Kidney epithelial cell (primary cell): ENCODE results near the gene CRP. TPM values are rescaled to one million over a fixed set of nuclear protein-coding genes. Genes with fewer than 3 reads are reported as not detected.

Source experiments
- DNase-seq: peaks from one replicate; pipeline ENCODE4 v3.0.0-alpha.2; 2010; ENCODE audit warnings: low read depth
- H3K27me3 ChIP-seq: 2 replicates; pipeline ENCODE4 v1.6.0; 2011; ENCODE audit warnings: low read length; ENCODE audit not compliant: control insufficient read depth, insufficient read depth
- H3K36me3 ChIP-seq: 2 replicates; pipeline ENCODE4 v1.5.1; 2011; ENCODE audit warnings: low read length; ENCODE audit not compliant: control insufficient read depth, insufficient read depth
- H3K4me3 ChIP-seq: 2 replicates; pipeline ENCODE4 v1.5.1; 2011; ENCODE audit warnings: low read depth, mild to moderate bottlenecking, control low read depth, low read length
- total RNA-seq: library from RNA; depleted of rRNA; stranded (reverse); fragments of >200 nt; gene quantifications from 2 replicates; pipeline ENCODE4 v1.2.3, GENCODE V29; 2015
- TF ChIP-seq, protein P1 (sequence below): IDR thresholded peaks from 2 replicates; pipeline ENCODE4 v1.5.1; 2011; ENCODE audit warnings: mild to moderate bottlenecking, moderate library complexity, low read length, control low read depth, inconsistent platforms; ENCODE audit not compliant: insufficient read depth, poor library complexity, severe bottlenecking

Gene CRP
- total RNA-seq, 1 donor from 2014 or later = not detected

DNA sequence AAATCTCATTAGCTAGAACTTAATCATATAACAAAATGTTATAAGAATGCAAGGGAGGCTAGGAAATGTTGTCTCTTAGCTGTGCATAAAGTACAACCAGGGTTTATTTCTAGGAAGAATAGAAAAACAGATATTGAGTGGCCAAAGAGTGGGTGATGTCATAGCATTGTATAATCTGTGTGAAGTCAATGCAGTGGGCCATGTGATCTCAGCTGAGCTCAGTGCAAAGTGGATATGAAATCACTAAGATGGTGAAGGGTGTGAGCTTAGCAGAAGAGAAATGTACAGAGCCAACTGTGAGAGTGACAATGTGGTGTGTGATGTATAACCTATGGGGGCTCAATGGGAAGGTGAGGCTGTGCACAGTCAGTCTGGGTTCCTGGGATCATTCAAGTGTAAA lies 36.6 kb upstream of the CRP start:
- TF ChIP-seq, protein P1, sequence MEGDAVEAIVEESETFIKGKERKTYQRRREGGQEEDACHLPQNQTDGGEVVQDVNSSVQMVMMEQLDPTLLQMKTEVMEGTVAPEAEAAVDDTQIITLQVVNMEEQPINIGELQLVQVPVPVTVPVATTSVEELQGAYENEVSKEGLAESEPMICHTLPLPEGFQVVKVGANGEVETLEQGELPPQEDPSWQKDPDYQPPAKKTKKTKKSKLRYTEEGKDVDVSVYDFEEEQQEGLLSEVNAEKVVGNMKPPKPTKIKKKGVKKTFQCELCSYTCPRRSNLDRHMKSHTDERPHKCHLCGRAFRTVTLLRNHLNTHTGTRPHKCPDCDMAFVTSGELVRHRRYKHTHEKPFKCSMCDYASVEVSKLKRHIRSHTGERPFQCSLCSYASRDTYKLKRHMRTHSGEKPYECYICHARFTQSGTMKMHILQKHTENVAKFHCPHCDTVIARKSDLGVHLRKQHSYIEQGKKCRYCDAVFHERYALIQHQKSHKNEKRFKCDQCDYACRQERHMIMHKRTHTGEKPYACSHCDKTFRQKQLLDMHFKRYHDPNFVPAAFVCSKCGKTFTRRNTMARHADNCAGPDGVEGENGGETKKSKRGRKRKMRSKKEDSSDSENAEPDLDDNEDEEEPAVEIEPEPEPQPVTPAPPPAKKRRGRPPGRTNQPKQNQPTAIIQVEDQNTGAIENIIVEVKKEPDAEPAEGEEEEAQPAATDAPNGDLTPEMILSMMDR = no peak

DNA sequence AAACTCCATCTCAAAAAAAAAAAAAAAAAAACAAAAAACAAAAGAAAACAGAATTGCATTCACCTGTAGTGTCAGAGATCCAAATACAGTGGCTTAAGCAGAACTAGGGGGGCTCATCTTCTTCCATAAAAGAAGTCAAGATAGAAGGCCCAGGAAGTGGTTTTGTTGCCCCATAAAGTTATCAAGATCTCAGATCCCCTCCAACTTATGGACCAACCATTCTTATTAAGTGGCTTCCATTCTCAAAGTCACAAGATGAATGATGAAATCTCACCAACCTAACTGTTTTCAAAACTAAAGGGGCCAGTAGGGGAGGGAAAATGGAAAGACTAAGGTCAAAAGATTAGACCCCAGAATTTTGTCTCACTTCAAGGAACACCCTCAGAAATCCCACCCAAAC lies 36.2 kb upstream of the CRP start:
- DNase-seq = no peak
- TF ChIP-seq, protein P1 = no peak
- Histone ChIP-seq H3K36me3 (no peaks in the 10 kb centered on the region), H3K4me3 (no peak overlapping the region), H3K27me3 (no peaks in the 10 kb centered on the region)

More for the DNA sequence above, 36.6 kb upstream of the CRP start:
- no peak for DNase-seq
- Histone ChIP-seq H3K36me3 (no peaks in the 10 kb centered on the region), H3K4me3 (no peak overlapping the region), H3K27me3 (no peaks in the 10 kb centered on the region)

DNA sequence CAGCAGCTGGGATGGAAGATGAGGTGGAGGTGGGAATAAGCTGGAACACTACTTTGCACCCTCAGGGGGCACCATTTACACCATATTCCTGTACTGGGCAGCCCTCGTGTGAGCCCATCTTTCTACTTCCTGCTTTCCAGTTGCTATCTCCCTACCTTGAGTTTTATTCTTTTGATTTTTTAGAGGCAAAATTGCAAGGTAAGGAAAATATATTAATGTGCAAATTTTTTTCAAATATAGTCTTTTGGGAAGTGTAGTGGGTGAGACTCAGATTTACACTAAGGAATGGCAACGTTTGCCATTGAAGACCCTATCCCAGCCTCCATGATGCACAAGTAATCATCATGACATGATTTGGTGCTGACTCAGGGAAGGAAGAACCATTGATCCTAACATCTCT lies 35.2 kb upstream of the CRP start:
- no peaks in the 10 kb centered on the region for H3K36me3 ChIP-seq
- H3K27me3 ChIP-seq = no peaks in the 10 kb centered on the region

GRCh38 chr1:159748370-159748769 lies 34.0 kb upstream of the CRP start:
- Histone ChIP-seq H3K4me3 (no peak overlapping the region), H3K27me3 (no peaks in the 10 kb centered on the region), H3K36me3 (no peaks in the 10 kb centered on the region)
- TF ChIP-seq, protein P1 = no peak
- no peak for DNase-seq

More for the DNA sequence above, 35.2 kb upstream of the CRP start:
- no peak for DNase-seq
- no peak overlapping the region for H3K4me3 ChIP-seq
- TF ChIP-seq, protein P1 = no peak

GRCh38 chr1:159746666-159747065 lies 32.3 kb upstream of the CRP start:
- H3K36me3 ChIP-seq = no peaks in the 10 kb centered on the region
- no peak for DNase-seq
- TF ChIP-seq, protein P1 = no peak
- no peaks in the 10 kb centered on the region for H3K27me3 ChIP-seq
- no peak overlapping the region for H3K4me3 ChIP-seq

DNA sequence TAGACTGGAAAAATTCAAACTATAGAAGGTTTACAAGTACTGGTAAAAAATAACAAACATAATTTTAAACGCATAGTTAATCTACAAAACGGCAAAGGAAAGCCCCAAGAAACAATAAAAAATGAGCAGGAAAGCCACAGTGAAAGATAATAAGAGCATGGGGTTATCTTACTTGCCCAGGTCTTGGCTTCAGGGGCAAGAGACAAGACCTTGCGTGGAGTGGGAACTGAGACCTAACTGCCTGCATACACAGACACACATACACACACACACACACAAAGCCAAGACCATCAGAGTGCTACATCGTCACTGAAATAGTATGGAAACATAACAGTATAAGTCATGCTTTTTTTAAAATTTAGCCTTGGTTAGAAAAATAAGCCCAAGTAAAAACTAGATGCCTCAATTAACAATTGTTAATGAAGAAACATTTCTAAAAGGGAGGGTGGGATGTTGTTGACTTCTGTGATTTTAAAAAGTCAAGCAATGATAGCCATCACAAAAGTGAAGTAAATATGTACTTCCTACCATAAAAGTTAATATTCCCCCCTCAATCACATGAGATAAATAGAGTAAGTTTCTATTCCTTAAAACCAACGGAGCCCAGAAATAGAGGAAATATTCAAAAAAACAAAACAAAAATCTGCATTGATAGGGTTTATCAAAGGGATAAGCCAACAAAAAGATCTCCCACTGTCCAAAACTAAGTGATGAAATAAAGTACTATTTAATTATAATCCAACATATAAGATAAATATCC lies 29.4 kb upstream of the CRP start:
- Histone ChIP-seq H3K27me3 (no peaks in the 10 kb centered on the region), H3K4me3 (no peak overlapping the region), H3K36me3 (no peaks in the 10 kb centered on the region)
- DNase-seq = no peak
- TF ChIP-seq, protein P1 = no peak
